Measurements from ENCODE around the gene LRRIQ1.

GRCh38 chr12:85065837-85066482, 29.8 kb downstream of the LRRIQ1 start:
- no peak for TF ChIP-seq CTCF (IDR thresholded peaks at IDR 0.05; ENCODE audit: control extremely low read depth in 1 of 3, insufficient read depth in 1 of 3, low read depth in 1 of 3, low read length in 3 of 3)
- TF ChIP-seq FOSL1 (IDR thresholded peaks at IDR 0.05; ENCODE audit: insufficient read depth, low read depth, low read length) = no peak
- TF ChIP-seq GABPA (IDR thresholded peaks at IDR 0.05; ENCODE audit: borderline replicate concordance, insufficient read depth, low read length) = no peak
- TF ChIP-seq ZNF274 (IDR thresholded peaks at IDR 0.05; ENCODE audit: borderline replicate concordance, extremely low read depth, low read length) = no peak

Data from H1 (cell line).